Measurements from ENCODE around the gene PCSK2. TPM values are rescaled to one million over a fixed set of nuclear protein-coding genes. Genes with fewer than 3 reads are reported as not detected.

The PCSK2 gene
- total and polyA plus RNA-seq, 2 of the 8 experiments (the other 6 are each of a cell fraction or from before 2014, with no cell fraction given) = 1.9 to 4.2 TPM

- H3K18ac ChIP-seq (ENCODE audit: extremely low read depth, low read length) = no peak overlapping the region
- no peaks in the 10 kb centered on the region for H3K4me1 ChIP-seq (replicated peaks in 1 of 4; ENCODE audit: control insufficient read depth in 3 of 4, insufficient read depth in 4 of 4, low read length in 3 of 4)
- WGBS, 2 experiments (ENCODE audit: extremely low coverage in 1 of 2, insufficient coverage in 1 of 2, insufficient read length in 1 of 2, insufficient replicate concordance in 2 of 2, low coverage in 1 of 2, low lambda C conversion rate in 2 of 2, missing lambda C conversion rate in 1 of 2) = 85% methylated on average over 3 of the region's 3 CpGs; no CpG with 5 or more reads in 1 of the 2 experiments
- H3K4me3 ChIP-seq (ENCODE audit: extremely low read depth in 1 of 4, insufficient read depth in 2 of 4, low read depth in 3 of 4, low read length in 4 of 4) = no peak overlapping the region
- H2AFZ ChIP-seq (ENCODE audit: low read length) = no peak overlapping the region
- no peaks in the 10 kb centered on the region for H3K36me3 ChIP-seq (ENCODE audit: control insufficient read depth in 2 of 4, insufficient read depth in 4 of 4, low read length in 3 of 4)
- H2BK15ac ChIP-seq (ENCODE audit: low read length) = no peak overlapping the region
- no peak for FAIRE-seq
- no peaks in the 10 kb centered on the region for H3K79me1 ChIP-seq (ENCODE audit: low read depth, low read length)
- no peak overlapping the region for H2BK12ac ChIP-seq (ENCODE audit: low read depth, low read length)
- H3K79me2 ChIP-seq (ENCODE audit: control insufficient read depth in 1 of 2, insufficient read depth in 2 of 2, low read length in 2 of 2) = no peaks in the 10 kb centered on the region
- H3K4me2 ChIP-seq (ENCODE audit: insufficient read depth in 1 of 2, low read depth in 2 of 2, low read length in 2 of 2) = no peak overlapping the region
- POLR2A ChIA-PET (ENCODE audit: partially characterized antibody) = interaction anchor here (1.0 to 1.3 kb wide), 2 partner anchors 9 to 47 kb away, joined by 3 read pairs; partner anchors contain the start of genes BFSP1 and DSTN
- no peak overlapping the region for H3K23ac ChIP-seq (ENCODE audit: insufficient read length)
- no peaks in the 10 kb centered on the region for H3K9me3 ChIP-seq (ENCODE audit: insufficient read depth in 2 of 2, low read depth in 1 of 2, low read length in 1 of 2)
- H3K27me3 ChIP-seq (replicated peaks in 1 of 4; ENCODE audit: control insufficient read depth in 3 of 4, extremely low read depth in 1 of 4, insufficient read depth in 3 of 4, low read length in 3 of 4) = no peaks in the 10 kb centered on the region
- H3K9ac ChIP-seq (replicated peaks in 1 of 4; ENCODE audit: extremely low read depth in 1 of 4, low read depth in 3 of 4, low read length in 3 of 4) = no peak overlapping the region
- H3K4ac ChIP-seq (replicated peaks; ENCODE audit: insufficient read length, low read depth, low read length) = no peak overlapping the region
- no peaks in the 10 kb centered on the region for H3K23me2 ChIP-seq (ENCODE audit: low read depth, low read length)
- no peaks in the 10 kb centered on the region for H4K20me1 ChIP-seq (replicated peaks in 1 of 2; ENCODE audit: control insufficient read depth in 1 of 2, insufficient read depth in 2 of 2, low read length in 2 of 2)
- H2BK120ac ChIP-seq (replicated peaks; ENCODE audit: low read depth, low read length) = no peak overlapping the region
- no peak overlapping the region for H3K56ac ChIP-seq (replicated peaks; ENCODE audit: insufficient read length, low read depth, low read length)
- no peak overlapping the region for H4K5ac ChIP-seq (ENCODE audit: insufficient read length, low read depth, low read length)
- H3K27ac ChIP-seq (ENCODE audit: low read depth, low read length) = no peak overlapping the region
- no peak overlapping the region for H4K8ac ChIP-seq (ENCODE audit: extremely low read depth, insufficient read depth, low read length)
- H2BK5ac ChIP-seq (ENCODE audit: low read depth, low read length) = no peak overlapping the region
- no peak overlapping the region for H3K14ac ChIP-seq (ENCODE audit: insufficient read length)
- no peak overlapping the region for H2BK20ac ChIP-seq (ENCODE audit: low read length)
- no peak overlapping the region for H4K91ac ChIP-seq (replicated peaks; ENCODE audit: insufficient read length, low read length)
- CTCF ChIA-PET (ENCODE audit: partially characterized antibody) = interaction anchor here (1.0 to 2.0 kb wide), 6 partner anchors 9 to 286 kb away, joined by 3 to 6 read pairs (median 4); no protein-coding TSS in a partner anchor
- H2AK5ac ChIP-seq (ENCODE audit: low read depth, low read length) = no peak overlapping the region
- DNase-seq (ENCODE audit: low read depth in 1 of 2, low spot score in 2 of 2) = no peak
- TF ChIP-seq SUZ12 (IDR thresholded peaks at IDR 0.05; ENCODE audit: low read length) (no peak), GABPA (IDR thresholded peaks at IDR 0.05; ENCODE audit: borderline replicate concordance, insufficient read depth, low read length) (no peak), CTCF (IDR thresholded peaks at IDR 0.05; ENCODE audit: control extremely low read depth in 1 of 3, insufficient read depth in 1 of 3, low read depth in 1 of 3, low read length in 3 of 3) (no peak)
Observed at GRCh38 chr20:17522528-17522927, 295.7 kb downstream of the PCSK2 start.

Measured in H1 (cell line).